Testis (tissue), 3 donors: Measurements from ENCODE around the gene ICAM4. TPM values are rescaled to one million over a fixed set of nuclear protein-coding genes. Genes with fewer than 3 reads are reported as not detected.
A peak's percentile ranks its signal among the peaks of the same experiment; 100 is the strongest.

Source experiments
- DNase-seq: peaks from one replicate; pipeline ENCODE4 v3.0.0-alpha.2; 2019
- H3K27ac ChIP-seq, 2 donors: fragments of 200-600 bp; sonication (generic); one replicate each; pipeline ENCODE4 v1.5.1; 2019
- H3K27me3 ChIP-seq: fragments of 200-600 bp; sonication (generic); one replicate; pipeline ENCODE4 v1.5.1; 2019
- H3K36me3 ChIP-seq: fragments of 200-600 bp; sonication (generic); one replicate; pipeline ENCODE4 v1.5.1; 2017; ENCODE audit warnings: low read depth; ENCODE audit errors: missing control alignments
- H3K4me1 ChIP-seq: fragments of 200-600 bp; sonication (generic); one replicate; pipeline ENCODE4 v1.5.1; 2019
- H3K4me3 ChIP-seq, 2 donors: fragments of 200-600 bp; sonication (generic); one replicate each; pipeline ENCODE4 v1.5.1; 2017 to 2019
- H3K9me3 ChIP-seq: fragments of 200-600 bp; sonication (generic); one replicate; pipeline ENCODE4 v1.5.1; 2017
- POLR2A ChIP-seq: fragments of 450-650 bp; IDR thresholded peaks from one replicate; pipeline ENCODE4 v1.6.1; 2017; ENCODE audit warnings: antibody characterized with exemption, mild to moderate bottlenecking, moderate library complexity
- WGBS, 2 donors: methylation state at CpG; one replicate each; pipeline ENCODE4 v1.1.5; 2018; 5-methylcytosine and 5-hydroxymethylcytosine counted together
- intact Hi-C: fragments of 100-400 bp; cut with DNase I; formaldehyde crosslinking; loops from one replicate; pipeline ENCODE4 v1.15.1; 2023; ENCODE audit warnings: low total_unique reads
- polyA plus RNA-seq: library from polyadenylated mRNA; stranded (reverse); fragments of 350-450 nt; fragmentation: Illumina TruSeq; extraction: RNeasy Lipid Tissue Mini Kit (QIAGEN cat#74804); gene quantifications from one replicate; pipeline ENCODE4 v1.2.3, GENCODE V29; 2014; ENCODE audit warnings: low read depth, low replicate concordance; ENCODE audit not compliant: insufficient read depth
- total RNA-seq, 2 donors: library from RNA; depleted of rRNA; stranded (reverse); fragments of >200 nt; gene quantifications; one replicate each; pipeline ENCODE4 v1.2.3, GENCODE V29; 2016
- TF ChIP-seq, protein P1 (sequence below), 3 experiments: fragments of 450-650 bp in 2 of 3; fragments of 200-600 bp in 1 of 3; sonication (generic) in 1 of 3; IDR thresholded peaks; one replicate each; pipeline ENCODE4 v1.5.1; 2016 to 2019; ENCODE audit warnings: antibody characterized with exemption in 3 of 3, mild to moderate bottlenecking in 2 of 3, moderate library complexity in 1 of 3

The ICAM4 gene
- total and polyA plus RNA-seq, 3 donors from 2014 or later: 0.25 to 0.47 (median 0.28) TPM

- no peaks in the 10 kb centered on the region for H3K9me3 ChIP-seq
- H3K4me3 ChIP-seq: no peak overlapping the region
- no peak for DNase-seq
- H3K27ac ChIP-seq: no peak overlapping the region
- intact Hi-C loops: loop anchor here (5.0 kb wide), 1 partner anchor 134 kb away; no protein-coding TSS in a partner anchor
- no peak for TF ChIP-seq POLR2A
- TF ChIP-seq, protein P1, sequence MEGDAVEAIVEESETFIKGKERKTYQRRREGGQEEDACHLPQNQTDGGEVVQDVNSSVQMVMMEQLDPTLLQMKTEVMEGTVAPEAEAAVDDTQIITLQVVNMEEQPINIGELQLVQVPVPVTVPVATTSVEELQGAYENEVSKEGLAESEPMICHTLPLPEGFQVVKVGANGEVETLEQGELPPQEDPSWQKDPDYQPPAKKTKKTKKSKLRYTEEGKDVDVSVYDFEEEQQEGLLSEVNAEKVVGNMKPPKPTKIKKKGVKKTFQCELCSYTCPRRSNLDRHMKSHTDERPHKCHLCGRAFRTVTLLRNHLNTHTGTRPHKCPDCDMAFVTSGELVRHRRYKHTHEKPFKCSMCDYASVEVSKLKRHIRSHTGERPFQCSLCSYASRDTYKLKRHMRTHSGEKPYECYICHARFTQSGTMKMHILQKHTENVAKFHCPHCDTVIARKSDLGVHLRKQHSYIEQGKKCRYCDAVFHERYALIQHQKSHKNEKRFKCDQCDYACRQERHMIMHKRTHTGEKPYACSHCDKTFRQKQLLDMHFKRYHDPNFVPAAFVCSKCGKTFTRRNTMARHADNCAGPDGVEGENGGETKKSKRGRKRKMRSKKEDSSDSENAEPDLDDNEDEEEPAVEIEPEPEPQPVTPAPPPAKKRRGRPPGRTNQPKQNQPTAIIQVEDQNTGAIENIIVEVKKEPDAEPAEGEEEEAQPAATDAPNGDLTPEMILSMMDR (IDR thresholded peaks at IDR 0.05): no peak
- no peaks in the 10 kb centered on the region for H3K27me3 ChIP-seq
- H3K4me1 ChIP-seq: no peaks in the 10 kb centered on the region
- H3K36me3 ChIP-seq: no peaks in the 10 kb centered on the region
- WGBS, 2 donors: 95% methylated on average over 10 to 18 of the region's 18 CpGs
These were observed 28.6 kb upstream of the ICAM4 start for GRCh38 chr19:10258080-10258710.

DNA sequence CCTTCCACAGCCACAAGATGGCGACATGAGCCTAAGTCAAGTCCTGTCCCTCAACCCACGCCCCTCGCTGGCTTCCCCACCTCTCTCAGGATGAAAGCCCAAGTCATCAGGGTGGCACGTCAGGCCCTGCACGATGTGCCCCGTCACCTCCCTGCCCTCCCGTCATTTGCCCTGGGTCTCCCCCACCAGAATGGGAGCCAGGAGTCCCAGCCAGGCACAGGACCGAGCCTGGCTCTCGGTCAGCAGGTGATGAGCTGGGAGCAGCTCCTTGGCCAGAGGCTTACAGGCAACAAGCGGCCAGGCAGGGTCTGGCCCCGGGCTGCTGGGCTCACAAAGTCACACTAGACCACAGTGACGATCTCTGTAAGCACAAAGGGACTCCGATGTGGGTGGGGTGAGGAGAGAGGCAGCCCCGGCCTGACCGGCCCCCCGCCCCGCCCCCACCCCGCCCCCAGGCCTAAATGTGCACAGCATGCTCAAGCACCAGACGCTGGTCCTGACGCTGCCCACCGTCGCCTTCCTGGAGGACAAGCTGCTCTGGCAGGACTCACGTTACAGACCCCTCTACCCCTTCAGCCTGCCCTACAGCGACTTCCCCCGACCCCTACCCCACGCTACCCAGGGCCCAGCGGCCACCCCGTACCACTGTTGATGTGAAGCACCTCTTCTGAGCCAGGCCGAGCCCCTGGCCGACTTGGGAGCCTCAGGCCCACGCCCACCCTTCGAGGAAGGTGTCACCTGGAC lies 27.4 kb upstream of the ICAM4 start:
- Histone ChIP-seq H3K27ac (no peak overlapping the region), H3K4me1 (no peaks in the 10 kb centered on the region), H3K36me3 (no peaks in the 10 kb centered on the region), H3K27me3 (no peaks in the 10 kb centered on the region), H3K9me3 (no peaks in the 10 kb centered on the region), H3K4me3 (no peak overlapping the region)
- intact Hi-C loops: loop anchor here (5.0 kb wide), 1 partner anchor 133 kb away; no protein-coding TSS in a partner anchor
- peak; percentile 93 for DNase-seq
- no peak for TF ChIP-seq POLR2A
- TF ChIP-seq, protein P1 (IDR thresholded peaks at IDR 0.05): peak in 2 of 3 experiments; percentile 34 to 61
- WGBS, 2 donors: 67 to 76% methylated on average over 17 to 30 of the region's 32 CpGs

DNA sequence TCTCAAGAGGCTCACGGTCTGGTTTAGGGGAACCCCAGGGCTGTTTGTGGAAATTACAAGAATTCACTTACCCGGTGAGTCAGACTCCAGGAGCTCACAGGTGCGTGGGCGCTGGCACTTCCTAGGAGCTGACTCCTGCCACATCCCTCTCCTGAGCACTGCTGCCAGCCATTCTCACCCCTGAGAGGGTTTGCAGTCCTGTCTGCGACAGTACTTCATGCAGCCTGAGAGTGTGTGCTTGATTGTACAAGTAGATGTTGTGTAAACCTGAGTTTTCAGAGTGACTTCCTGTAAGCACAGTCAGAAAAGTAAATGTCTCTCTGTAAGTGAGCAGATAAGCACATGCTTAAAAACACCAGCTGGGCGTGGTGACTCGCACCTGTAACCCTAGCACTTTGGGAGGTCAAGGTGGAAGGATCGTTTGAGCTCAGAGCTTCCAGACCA lies 26.6 kb upstream of the ICAM4 start:
- no peak for DNase-seq
- intact Hi-C loops: no loop called here
- Histone ChIP-seq H3K36me3 (no peaks in the 10 kb centered on the region), H3K27me3 (no peaks in the 10 kb centered on the region), H3K9me3 (no peaks in the 10 kb centered on the region), H3K4me1 (no peaks in the 10 kb centered on the region), H3K27ac (no peak overlapping the region), H3K4me3 (no peak overlapping the region)
- TF ChIP-seq POLR2A: no peak
- TF ChIP-seq, protein P1 (IDR thresholded peaks at IDR 0.05): no peak
- WGBS, 2 donors: 81% methylated on average over 8 of the region's 8 CpGs

GRCh38 chr19:10262771-10263170 lies 24.0 kb upstream of the ICAM4 start:
- H3K4me1 ChIP-seq: no peaks in the 10 kb centered on the region
- intact Hi-C loops: no loop called here
- 78 to 80% methylated on average over 7 of the region's 7 CpGs for WGBS, 2 donors
- no peaks in the 10 kb centered on the region for H3K27me3 ChIP-seq
- DNase-seq: no peak
- H3K9me3 ChIP-seq: no peaks in the 10 kb centered on the region
- no peak for TF ChIP-seq POLR2A
- TF ChIP-seq, protein P1 (IDR thresholded peaks at IDR 0.05): no peak
- no peaks in the 10 kb centered on the region for H3K36me3 ChIP-seq
- H3K4me3 ChIP-seq: no peak overlapping the region
- no peak overlapping the region for H3K27ac ChIP-seq
